ENCODE measurements around the gene CNOT8. TPM values are rescaled to one million over a fixed set of nuclear protein-coding genes. Genes with fewer than 3 reads are reported as not detected.
A peak's percentile ranks its signal among the peaks of the same experiment; 100 is the strongest.

Gene CNOT8
- total and polyA plus RNA-seq, 9 of the 15 experiments (the other 6 are each of a cell fraction or from before 2014, with no cell fraction given): 15.2 to 68.9 (median 52.1) TPM

GRCh38 chr5:154840435-154841272 is 17.8 kb upstream of the CNOT8 start (continued):
- TF ChIP-seq POLR2AphosphoS5 (IDR thresholded peaks at IDR 0.05; ENCODE audit: control insufficient read depth, insufficient read depth, low read depth, low read length) (peak; percentile 96), EHMT2 (IDR thresholded peaks at IDR 0.05) (no peak), ILK (tag; IDR thresholded peaks at IDR 0.05; ENCODE audit: borderline replicate concordance, low read depth) (no peak), FOXO4 (CRISPR knock-in tag; IDR thresholded peaks at IDR 0.05) (no peak), ZKSCAN3 (CRISPR knock-in tag; IDR thresholded peaks at IDR 0.05) (no peak), ZBTB12 (CRISPR knock-in tag; IDR thresholded peaks at IDR 0.05) (no peak), PPARD (CRISPR knock-in tag; IDR thresholded peaks at IDR 0.05) (no peak), ZBTB7A (IDR thresholded peaks at IDR 0.05; ENCODE audit: borderline replicate concordance, control insufficient read depth, low read depth, low read length) (no peak), CCAR2 (IDR thresholded peaks at IDR 0.05; ENCODE audit: low read depth, low read length) (no peak), TARDBP (IDR thresholded peaks at IDR 0.05) (no peak), ARID3A (IDR thresholded peaks at IDR 0.05; ENCODE audit: borderline replicate concordance, low read depth, low read length) (peak; percentile 94; the same call in 1 of the 2 replicates), ZNF586 (CRISPR knock-in tag; conservative IDR thresholded peaks at IDR 0.05) (no peak), ASH1L (IDR thresholded peaks at IDR 0.05; ENCODE audit: borderline replicate concordance, low read depth, partially characterized antibody) (no peak), POLR2G (IDR thresholded peaks at IDR 0.05; ENCODE audit: low read depth, low read length) (no peak), OTX1 (CRISPR knock-in tag; IDR thresholded peaks at IDR 0.05) (no peak), TOE1 (IDR thresholded peaks at IDR 0.05; ENCODE audit: borderline replicate concordance) (no peak), TOE1 (CRISPR knock-in tag; IDR thresholded peaks at IDR 0.05; ENCODE audit: borderline replicate concordance, low read depth) (no peak), ATF4 (CRISPR knock-in tag; IDR thresholded peaks at IDR 0.05) (no peak), NFE2 (IDR thresholded peaks at IDR 0.05; ENCODE audit: low read depth) (0 out of 2 replicates have a peak, but pooled peaks have one; percentile 14), TCF7 (IDR thresholded peaks at IDR 0.05; ENCODE audit: borderline replicate concordance) (no peak), ZNF696 (CRISPR knock-in tag; conservative IDR thresholded peaks at IDR 0.05) (no peak), KLF6 (CRISPR knock-in tag; IDR thresholded peaks at IDR 0.05; ENCODE audit: borderline replicate concordance) (no peak), C11orf30 (IDR thresholded peaks at IDR 0.05; ENCODE audit: low read depth) (no peak), ATF1 (CRISPR knock-in tag; IDR thresholded peaks at IDR 0.05) (no peak), ATF1 (tag; IDR thresholded peaks at IDR 0.05) (peak; percentile 58)
